Subcutaneous adipose tissue (tissue), 4 donors: ENCODE measurements around the gene DDX49. TPM values are rescaled to one million over a fixed set of nuclear protein-coding genes. Genes with fewer than 3 reads are reported as not detected.

ENCODE experiments used
- total RNA-seq, 4 donors: library from RNA; depleted of rRNA; stranded (reverse); fragments of >200 nt; gene quantifications; one replicate each; pipeline ENCODE4 v1.1.0, GENCODE V29; 2016
- TF ChIP-seq, protein P1 (sequence below): fragments of 450-650 bp; IDR thresholded peaks from one replicate; pipeline ENCODE4 v1.5.1; 2016; ENCODE audit warnings: low read depth, mild to moderate bottlenecking, control low read depth, antibody characterized with exemption, moderate library complexity

Gene DDX49
- total RNA-seq, 4 donors from 2014 or later, result 17.0 to 38.2 (median 28.9) TPM

DNA sequence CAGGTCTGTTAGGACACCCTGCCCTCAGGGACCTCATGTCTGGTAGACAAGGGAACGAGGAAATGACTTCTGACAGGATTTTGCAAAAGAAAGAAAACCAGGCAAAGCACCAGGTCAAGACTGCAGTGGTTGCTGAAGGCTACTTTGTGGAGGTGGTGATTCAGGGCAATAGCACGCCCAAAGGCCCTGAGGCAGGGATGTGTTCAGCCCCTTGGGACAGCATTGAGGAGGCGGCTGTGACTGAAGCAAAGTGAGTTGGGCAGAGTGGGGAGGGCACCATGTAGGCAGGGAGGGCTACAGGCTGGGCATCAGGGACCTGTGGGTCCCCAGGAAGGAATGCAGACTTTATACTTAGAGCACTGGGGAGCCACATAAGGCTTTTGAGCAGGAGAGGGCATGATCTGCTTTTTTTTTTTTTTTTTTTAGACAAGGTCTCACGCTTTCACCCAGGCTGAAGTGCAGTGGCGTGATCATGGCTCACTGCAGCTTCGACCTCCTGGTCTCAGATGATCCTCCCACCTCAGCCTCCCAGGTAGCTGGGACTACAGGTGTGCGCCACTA, 32.3 kb downstream of the DDX49 start:
- TF ChIP-seq, protein P1, sequence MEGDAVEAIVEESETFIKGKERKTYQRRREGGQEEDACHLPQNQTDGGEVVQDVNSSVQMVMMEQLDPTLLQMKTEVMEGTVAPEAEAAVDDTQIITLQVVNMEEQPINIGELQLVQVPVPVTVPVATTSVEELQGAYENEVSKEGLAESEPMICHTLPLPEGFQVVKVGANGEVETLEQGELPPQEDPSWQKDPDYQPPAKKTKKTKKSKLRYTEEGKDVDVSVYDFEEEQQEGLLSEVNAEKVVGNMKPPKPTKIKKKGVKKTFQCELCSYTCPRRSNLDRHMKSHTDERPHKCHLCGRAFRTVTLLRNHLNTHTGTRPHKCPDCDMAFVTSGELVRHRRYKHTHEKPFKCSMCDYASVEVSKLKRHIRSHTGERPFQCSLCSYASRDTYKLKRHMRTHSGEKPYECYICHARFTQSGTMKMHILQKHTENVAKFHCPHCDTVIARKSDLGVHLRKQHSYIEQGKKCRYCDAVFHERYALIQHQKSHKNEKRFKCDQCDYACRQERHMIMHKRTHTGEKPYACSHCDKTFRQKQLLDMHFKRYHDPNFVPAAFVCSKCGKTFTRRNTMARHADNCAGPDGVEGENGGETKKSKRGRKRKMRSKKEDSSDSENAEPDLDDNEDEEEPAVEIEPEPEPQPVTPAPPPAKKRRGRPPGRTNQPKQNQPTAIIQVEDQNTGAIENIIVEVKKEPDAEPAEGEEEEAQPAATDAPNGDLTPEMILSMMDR, result no peak

DNA sequence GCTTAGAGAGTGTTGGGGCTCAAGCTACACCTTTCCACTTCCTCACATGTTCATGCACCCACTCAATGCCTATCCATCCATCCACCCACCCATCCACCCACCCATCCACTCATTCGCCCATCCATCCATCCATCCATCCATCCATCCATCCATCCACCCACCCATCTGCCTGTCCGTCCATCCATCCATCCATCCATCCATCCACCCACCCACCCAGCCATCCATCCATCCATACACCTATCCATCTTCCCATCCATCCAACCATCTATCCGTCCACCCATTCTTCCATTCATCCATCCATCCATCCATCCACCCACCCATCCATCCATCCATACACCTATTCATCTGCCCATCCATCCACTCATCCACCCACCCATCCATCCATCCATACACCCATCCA, 34.6 kb downstream of the DDX49 start:
- TF ChIP-seq, protein P1, result no peak

DNA sequence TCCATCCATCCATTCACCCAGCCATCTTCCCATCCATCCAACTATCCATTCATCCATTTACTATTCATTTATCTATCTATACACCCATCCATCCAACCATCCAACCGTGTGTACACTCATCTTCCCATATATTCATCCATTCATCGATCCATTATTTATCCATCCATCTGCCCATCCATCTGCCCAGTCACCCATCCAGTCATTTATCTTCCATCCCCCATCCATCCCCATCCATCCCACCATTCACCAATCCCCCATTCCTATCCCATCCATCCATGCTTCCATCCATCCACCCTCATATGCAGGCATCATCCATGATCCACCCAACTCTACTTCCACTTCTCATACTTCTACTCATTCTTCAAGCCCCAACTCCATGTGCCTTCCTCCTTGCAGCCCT, 35.5 kb downstream of the DDX49 start:
- TF ChIP-seq, protein P1, result no peak

DNA sequence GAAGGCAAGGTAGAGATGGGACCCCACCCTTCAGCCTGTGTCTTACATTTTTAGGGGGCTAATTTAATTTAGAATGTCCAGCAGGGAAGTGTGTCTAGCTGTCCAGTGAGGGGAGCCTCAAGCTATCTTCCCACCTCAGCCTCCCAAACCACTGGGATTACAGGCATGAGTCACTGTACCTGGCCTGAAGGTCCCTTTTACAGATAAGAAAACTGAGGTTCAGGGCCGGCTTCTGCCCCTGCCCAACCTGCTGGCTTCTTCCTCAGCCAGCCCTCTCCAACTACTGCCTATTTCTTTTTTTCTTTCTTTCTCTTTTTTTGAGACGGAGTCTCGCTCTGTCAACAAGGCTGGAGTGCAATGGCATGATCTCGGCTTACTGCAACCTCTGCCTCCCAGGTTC, 40.9 kb downstream of the DDX49 start:
- TF ChIP-seq, protein P1, result no peak

DNA sequence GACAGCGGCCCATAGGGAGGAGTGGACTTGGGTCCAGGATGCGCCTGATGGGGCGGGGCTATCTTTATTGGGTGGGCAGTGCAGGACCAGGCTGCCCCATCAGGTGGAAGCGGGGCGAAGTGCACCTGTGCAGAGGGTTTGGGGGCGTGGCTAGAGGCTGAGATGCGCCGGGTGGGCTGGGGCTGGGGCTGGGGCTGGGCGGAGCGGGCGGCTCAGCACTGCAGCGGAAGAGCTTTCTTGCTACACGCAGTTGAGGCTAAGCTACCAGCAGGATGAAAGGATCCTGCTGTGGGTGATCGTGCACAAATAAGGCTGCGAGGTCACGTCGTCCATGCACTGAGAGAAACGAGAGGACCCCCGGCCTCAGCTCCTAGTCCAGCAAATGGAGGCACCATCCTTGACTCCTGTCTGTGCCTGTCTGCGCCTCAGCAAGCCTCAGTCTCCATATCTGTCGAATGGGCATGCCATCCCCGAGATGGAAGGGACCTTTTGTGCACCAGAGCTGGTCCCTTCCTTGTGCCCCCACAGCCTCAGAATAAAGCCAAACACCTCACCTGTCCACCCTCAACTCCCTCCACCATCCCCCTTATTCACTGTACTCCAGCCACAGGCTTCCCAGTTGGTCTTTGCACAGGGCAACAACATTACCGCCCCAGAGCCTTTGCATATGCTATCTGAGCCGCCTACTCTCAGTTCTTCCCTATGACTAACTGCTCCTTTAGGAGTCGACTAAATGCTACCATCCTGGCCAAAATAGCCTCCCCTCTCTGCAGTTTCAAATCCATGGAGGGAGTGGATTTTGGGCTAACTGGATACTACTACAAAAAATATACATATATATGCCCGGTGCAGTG, 42.5 kb downstream of the DDX49 start:
- TF ChIP-seq, protein P1, result no peak

DNA sequence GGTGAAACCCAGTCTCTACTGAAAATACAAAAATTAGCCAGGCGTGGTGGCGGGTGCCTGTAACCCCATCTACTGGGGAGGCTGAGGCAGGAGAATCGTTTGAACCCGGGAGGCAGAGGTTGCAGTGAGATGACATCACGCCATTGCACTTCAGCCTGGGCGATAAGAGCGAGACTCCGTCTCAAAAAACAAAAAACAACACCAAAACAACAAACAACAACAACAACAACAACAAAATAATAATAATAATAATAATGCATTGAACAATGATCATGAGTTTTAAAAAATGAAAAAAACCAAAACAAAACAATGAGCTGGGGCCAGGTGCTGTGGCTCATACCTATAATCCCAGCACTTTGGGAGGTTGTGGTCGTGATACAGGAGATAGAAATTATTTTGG, 44.6 kb downstream of the DDX49 start:
- TF ChIP-seq, protein P1, result no peak

DNA sequence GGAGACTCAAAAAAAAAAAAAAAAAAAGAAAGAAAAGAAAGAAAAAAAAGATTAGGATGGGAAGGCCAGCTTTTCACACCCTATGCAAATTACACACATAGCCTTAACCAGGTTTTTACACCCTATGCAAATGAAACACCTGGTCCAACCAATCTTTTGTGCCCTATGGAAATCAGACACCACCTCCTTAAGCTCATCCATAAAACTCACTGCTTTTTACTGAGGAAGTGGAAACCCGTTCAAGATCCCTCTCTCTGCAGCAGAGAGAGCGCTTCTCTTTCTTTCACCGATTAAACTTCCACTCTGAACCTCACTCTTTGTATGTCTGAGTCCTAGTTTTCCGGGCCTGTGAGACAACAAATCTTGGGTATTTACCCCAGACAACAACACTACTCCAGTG, 46.8 kb downstream of the DDX49 start:
- TF ChIP-seq, protein P1, result no peak
